Activated naive CD4-positive, alpha-beta T cell treated with anti-CD3 and anti-CD28 coated beads for 36 hours (primary cell): Measurements from ENCODE around the gene ZNF653. TPM values are rescaled to one million over a fixed set of nuclear protein-coding genes. Genes with fewer than 3 reads are reported as not detected.
A peak's percentile ranks its signal among the peaks of the same experiment; 100 is the strongest.
"Not testable (repeated sequence)": the region's sequence is repeated elsewhere in the genome, so short reads cannot be mapped to it uniquely, and the experiment has no call there.

Experiments used
- CTCF ChIA-PET: fragments of 350-600 bp; sonication (Branson Sonifier 250); formaldehyde crosslinking; loops from one replicate; lab custom pipeline; 2021; ENCODE audit warnings: antibody characterized with exemption; lab: Charles Lee
- DNase-seq: peaks from one replicate; pipeline ENCODE4 v3.0.0-alpha.2; 2020
- H3K27ac Mint-ChIP-seq: one replicate; pipeline ENCODE4 v1.8.0; 2021; ENCODE audit warnings: mild to moderate bottlenecking, mixed read lengths
- H3K27me3 Mint-ChIP-seq: one replicate; pipeline ENCODE4 v1.8.0; 2021; ENCODE audit warnings: low read depth, mixed read lengths
- H3K36me3 Mint-ChIP-seq: one replicate; pipeline ENCODE4 v1.8.0; 2021; ENCODE audit warnings: low read depth, mixed read lengths
- H3K4me1 Mint-ChIP-seq: one replicate; pipeline ENCODE4 v1.8.0; 2021; ENCODE audit warnings: low read depth, mixed read lengths
- H3K4me3 Mint-ChIP-seq: one replicate; pipeline ENCODE4 v1.8.0; 2021; ENCODE audit warnings: mild to moderate bottlenecking, moderate library complexity, mixed read lengths
- H3K9me3 Mint-ChIP-seq: one replicate; pipeline ENCODE4 v1.8.0; 2021; ENCODE audit warnings: mixed read lengths
- intact Hi-C: fragments of 100-400 bp; cut with micrococcal nuclease; formaldehyde crosslinking; loops from one replicate; pipeline ENCODE4 v1.15.1; 2023
- total RNA-seq, 2 experiments: library from RNA; stranded (reverse); gene quantifications; one replicate each; pipeline ENCODE4 v1.2.3, GENCODE V29; 2021

Gene ZNF653
- total RNA-seq, 2 experiments from 2014 or later, result 6.8 to 7.3 TPM

- no peaks in the 10 kb centered on the region for H3K36me3 Mint-ChIP-seq
- peaks cover 3% of the 10 kb centered on the region for H3K27me3 Mint-ChIP-seq
- DNase-seq, result no peak
- intact Hi-C loops, result no loop called here
- CTCF ChIA-PET, result no interaction called here
- H3K4me1 Mint-ChIP-seq, result no peaks in the 10 kb centered on the region
- H3K27ac Mint-ChIP-seq, result no peak overlapping the region
- H3K9me3 Mint-ChIP-seq, result no peaks in the 10 kb centered on the region
- H3K4me3 Mint-ChIP-seq, result no peak overlapping the region
These were observed 49.0 kb downstream of the ZNF653 start for GRCh38 chr19:11456659-11457058.

- H3K36me3 Mint-ChIP-seq, H3K4me1 Mint-ChIP-seq, H3K9me3 Mint-ChIP-seq, H3K4me3 Mint-ChIP-seq, H3K27ac Mint-ChIP-seq, H3K27me3 Mint-ChIP-seq, DNase-seq: not testable (repeated sequence)
- intact Hi-C loops, result loop anchor here (2.0 kb wide), 1 partner anchor 28 kb away; no protein-coding TSS in a partner anchor
- CTCF ChIA-PET, result interaction anchor here (0.7 to 1.0 kb wide), 4 partner anchors 22 to 347 kb away, joined by 3 to 5 read pairs (median 3); no protein-coding TSS in a partner anchor
These were observed 50.4 kb downstream of the ZNF653 start for GRCh38 chr19:11455233-11455554.

GRCh38 chr19:11453468-11454341 is 51.9 kb downstream of the ZNF653 start:
- Mint-ChIP-seq H3K4me3 (no peak overlapping the region), H3K4me1 (no peaks in the 10 kb centered on the region), H3K27ac (no peak overlapping the region), H3K27me3 (no peaks in the 10 kb centered on the region), H3K36me3 (peaks cover 6% of the 10 kb centered on the region), H3K9me3 (no peaks in the 10 kb centered on the region)
- intact Hi-C loops, result loop anchor here (2.0 kb wide), 1 partner anchor 29 kb away; no protein-coding TSS in a partner anchor
- DNase-seq, result peak; percentile 15
- CTCF ChIA-PET, result interaction anchor here (1.3 kb wide), 1 partner anchor 29 kb away, joined by 3 read pairs; no protein-coding TSS in a partner anchor

GRCh38 chr19:11452620-11453310 is 52.9 kb downstream of the ZNF653 start:
- Mint-ChIP-seq H3K4me3 (no peak overlapping the region), H3K27me3 (no peaks in the 10 kb centered on the region), H3K36me3 (peaks cover 7% of the 10 kb centered on the region), H3K4me1 (no peaks in the 10 kb centered on the region), H3K27ac (no peak overlapping the region), H3K9me3 (no peaks in the 10 kb centered on the region)
- CTCF ChIA-PET, result interaction anchor here (0.6 to 1.3 kb wide), 4 partner anchors 30 to 296 kb away, joined by 3 read pairs; no protein-coding TSS in a partner anchor
- intact Hi-C loops, result no loop called here
- DNase-seq, result peak; percentile 31

- CTCF ChIA-PET, result interaction anchor here (0.6 to 1.3 kb wide), 6 partner anchors 21 to 296 kb away, joined by 3 to 4 read pairs (median 3); no protein-coding TSS in a partner anchor
- intact Hi-C loops, result no loop called here
- Mint-ChIP-seq H3K36me3 (peaks cover 7% of the 10 kb centered on the region), H3K27ac (no peak overlapping the region), H3K9me3 (no peaks in the 10 kb centered on the region), H3K4me1 (no peaks in the 10 kb centered on the region), H3K4me3 (no peak overlapping the region), H3K27me3 (no peaks in the 10 kb centered on the region)
- no peak for DNase-seq
These were observed 53.6 kb downstream of the ZNF653 start for GRCh38 chr19:11451871-11452619.

- intact Hi-C loops, result no loop called here
- no peaks in the 10 kb centered on the region for H3K27me3 Mint-ChIP-seq
- peaks cover 9% of the 10 kb centered on the region for H3K36me3 Mint-ChIP-seq
- no peak overlapping the region for H3K27ac Mint-ChIP-seq
- H3K9me3 Mint-ChIP-seq, result no peaks in the 10 kb centered on the region
- H3K4me3 Mint-ChIP-seq, result no peak overlapping the region
- no peaks in the 10 kb centered on the region for H3K4me1 Mint-ChIP-seq
- no peak for DNase-seq
- CTCF ChIA-PET, result no interaction called here
These were observed 54.2 kb downstream of the ZNF653 start for GRCh38 chr19:11451327-11451870.

- no peaks in the 10 kb centered on the region for H3K27me3 Mint-ChIP-seq
- H3K9me3 Mint-ChIP-seq, result no peaks in the 10 kb centered on the region
- peaks cover 9% of the 10 kb centered on the region for H3K36me3 Mint-ChIP-seq
- DNase-seq, result no peak
- H3K4me3 Mint-ChIP-seq, result no peak overlapping the region
- H3K4me1 Mint-ChIP-seq, result no peaks in the 10 kb centered on the region
- CTCF ChIA-PET, result interaction anchor here (0.6 kb wide), 1 partner anchor 1341 kb away, joined by 3 read pairs; no protein-coding TSS in a partner anchor
- intact Hi-C loops, result no loop called here
- H3K27ac Mint-ChIP-seq, result no peak overlapping the region
These were observed 54.9 kb downstream of the ZNF653 start for GRCh38 chr19:11450570-11451326.

GRCh38 chr19:11448923-11449554 is 56.6 kb downstream of the ZNF653 start:
- intact Hi-C loops, result no loop called here
- CTCF ChIA-PET, result interaction anchor here (1.7 kb wide), 1 partner anchor 68 kb away, joined by 7 read pairs; no protein-coding TSS in a partner anchor
- Mint-ChIP-seq H3K4me1 (no peaks in the 10 kb centered on the region), H3K36me3 (peaks cover 18% of the 10 kb centered on the region), H3K27me3 (no peaks in the 10 kb centered on the region), H3K4me3 (no peak overlapping the region), H3K9me3 (no peaks in the 10 kb centered on the region), H3K27ac (no peak overlapping the region)
- DNase-seq, result no peak

GRCh38 chr19:11448410-11448809 is 57.2 kb downstream of the ZNF653 start:
- no peak overlapping the region for H3K4me3 Mint-ChIP-seq
- no peaks in the 10 kb centered on the region for H3K9me3 Mint-ChIP-seq
- H3K27ac Mint-ChIP-seq, result no peak overlapping the region
- H3K4me1 Mint-ChIP-seq, result no peaks in the 10 kb centered on the region
- H3K27me3 Mint-ChIP-seq, result no peaks in the 10 kb centered on the region
- intact Hi-C loops, result no loop called here
- CTCF ChIA-PET, result interaction anchor here (1.7 kb wide), 1 partner anchor 67 kb away, joined by 7 read pairs; no protein-coding TSS in a partner anchor
- no peak for DNase-seq
- H3K36me3 Mint-ChIP-seq, result peaks cover 19% of the 10 kb centered on the region

GRCh38 chr19:11447347-11448262 is 58.0 kb downstream of the ZNF653 start:
- Mint-ChIP-seq H3K4me3 (no peak overlapping the region), H3K36me3 (peaks cover 20% of the 10 kb centered on the region), H3K27me3 (no peaks in the 10 kb centered on the region), H3K9me3 (no peaks in the 10 kb centered on the region), H3K27ac (no peak overlapping the region), H3K4me1 (no peaks in the 10 kb centered on the region)
- CTCF ChIA-PET, result interaction anchor here (0.5 to 1.7 kb wide), 4 partner anchors 66 to 503 kb away, joined by 3 to 7 read pairs (median 4); no protein-coding TSS in a partner anchor
- no peak for DNase-seq
- intact Hi-C loops, result no loop called here
